ENCODE measurements around the gene ANKFN1.

ANKFN1 gene

DNA sequence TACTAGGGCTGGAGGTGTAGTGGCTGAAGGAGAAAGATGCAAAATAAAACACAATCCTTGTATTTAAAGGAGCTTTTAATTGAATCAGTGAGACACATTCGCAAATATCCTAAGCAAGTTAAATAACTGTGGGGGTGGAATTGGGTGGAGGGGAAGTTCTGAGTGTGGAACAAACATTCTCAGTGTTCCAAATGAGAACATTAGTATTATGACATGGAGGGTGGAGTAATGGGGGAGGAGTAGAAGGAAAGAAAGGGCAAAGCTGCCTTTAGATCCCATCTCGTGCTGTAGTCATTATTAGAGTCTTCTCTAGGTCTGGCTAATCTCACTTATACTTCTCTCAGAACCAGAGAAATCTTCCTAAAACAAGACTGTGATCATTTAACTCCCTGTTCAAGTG lies 169.7 kb downstream of the ANKFN1 start:
- no peak for DNase-seq (ENCODE audit: low spot score)
- TF ChIP-seq, protein P1, sequence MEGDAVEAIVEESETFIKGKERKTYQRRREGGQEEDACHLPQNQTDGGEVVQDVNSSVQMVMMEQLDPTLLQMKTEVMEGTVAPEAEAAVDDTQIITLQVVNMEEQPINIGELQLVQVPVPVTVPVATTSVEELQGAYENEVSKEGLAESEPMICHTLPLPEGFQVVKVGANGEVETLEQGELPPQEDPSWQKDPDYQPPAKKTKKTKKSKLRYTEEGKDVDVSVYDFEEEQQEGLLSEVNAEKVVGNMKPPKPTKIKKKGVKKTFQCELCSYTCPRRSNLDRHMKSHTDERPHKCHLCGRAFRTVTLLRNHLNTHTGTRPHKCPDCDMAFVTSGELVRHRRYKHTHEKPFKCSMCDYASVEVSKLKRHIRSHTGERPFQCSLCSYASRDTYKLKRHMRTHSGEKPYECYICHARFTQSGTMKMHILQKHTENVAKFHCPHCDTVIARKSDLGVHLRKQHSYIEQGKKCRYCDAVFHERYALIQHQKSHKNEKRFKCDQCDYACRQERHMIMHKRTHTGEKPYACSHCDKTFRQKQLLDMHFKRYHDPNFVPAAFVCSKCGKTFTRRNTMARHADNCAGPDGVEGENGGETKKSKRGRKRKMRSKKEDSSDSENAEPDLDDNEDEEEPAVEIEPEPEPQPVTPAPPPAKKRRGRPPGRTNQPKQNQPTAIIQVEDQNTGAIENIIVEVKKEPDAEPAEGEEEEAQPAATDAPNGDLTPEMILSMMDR (conservative IDR thresholded peaks at IDR 0.05; ENCODE audit: low read depth), result no peak
- POLR2A ChIA-PET (ENCODE audit: low non-redundant PET), result no interaction called here
- H3K27ac ChIP-seq, result no peak overlapping the region
- CTCF ChIA-PET, result no interaction called here

DNA sequence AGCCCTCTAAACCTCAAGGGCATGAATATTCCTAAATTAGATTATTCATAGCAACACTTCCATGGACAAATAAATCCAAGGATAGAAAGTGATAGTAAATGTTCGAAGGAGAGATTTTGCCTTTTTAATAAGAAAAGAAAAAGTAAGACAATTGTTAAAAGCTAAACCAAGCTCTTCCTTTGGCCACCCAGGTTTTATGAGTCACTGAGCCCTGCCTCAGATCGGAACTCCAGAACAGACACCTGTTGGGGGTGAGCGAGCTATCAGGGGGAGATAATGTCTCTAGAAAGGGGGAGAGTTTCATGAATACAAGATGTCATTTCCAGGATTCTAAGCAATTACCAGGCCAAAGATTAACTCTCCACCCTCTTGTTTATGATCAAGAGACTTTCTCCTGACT lies 171.4 kb downstream of the ANKFN1 start:
- POLR2A ChIA-PET (ENCODE audit: low non-redundant PET), result no interaction called here
- DNase-seq (ENCODE audit: low spot score), result no peak

DNA sequence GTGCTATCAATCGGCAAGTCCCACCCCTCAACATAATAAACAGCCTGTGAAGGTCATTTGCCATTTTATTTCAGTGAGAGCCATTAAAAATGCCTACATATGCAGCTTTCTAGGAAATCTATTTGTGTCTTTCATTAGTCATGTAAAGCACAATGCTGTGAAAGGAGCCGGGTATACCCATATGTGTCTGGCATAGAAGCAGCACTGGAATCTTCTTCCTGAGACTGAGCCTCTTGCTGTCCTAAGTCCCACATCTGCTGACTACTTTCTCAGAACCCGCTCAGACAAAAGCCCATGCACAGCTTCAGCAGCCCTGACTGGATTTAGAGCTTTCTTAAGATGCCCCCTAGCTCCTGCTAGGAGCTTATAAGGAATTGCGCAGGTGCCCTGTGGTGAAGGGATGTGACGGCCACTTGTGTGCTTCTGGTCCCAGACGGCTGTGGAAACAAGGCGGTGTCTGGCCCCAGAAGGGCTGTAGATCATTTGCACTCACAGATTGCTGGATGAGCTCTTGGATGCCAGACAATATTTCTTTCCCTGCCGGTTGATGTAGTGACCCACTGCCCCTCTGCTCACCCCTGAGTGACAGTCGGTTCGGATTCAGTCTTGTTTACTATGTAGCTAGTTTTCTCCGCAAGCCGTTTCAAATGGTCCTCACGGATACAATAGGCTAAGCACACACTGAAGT lies 172.2 kb downstream of the ANKFN1 start:
- no peak for DNase-seq (ENCODE audit: low spot score)
- no peak overlapping the region for H3K27ac ChIP-seq
- CTCF ChIA-PET, result interaction anchor here (0.6 kb wide), 1 partner anchor 58 kb away, joined by 3 read pairs; no protein-coding TSS in a partner anchor
- TF ChIP-seq, protein P1 (conservative IDR thresholded peaks at IDR 0.05; ENCODE audit: low read depth), result no peak
- POLR2A ChIA-PET (ENCODE audit: low non-redundant PET), result no interaction called here

More for the DNA sequence above, 171.4 kb downstream of the ANKFN1 start:
- H3K27ac ChIP-seq, result no peak overlapping the region
- CTCF ChIA-PET, result interaction anchor here (0.6 kb wide), 1 partner anchor 198 kb away, joined by 3 read pairs; no protein-coding TSS in a partner anchor
- TF ChIP-seq, protein P1 (conservative IDR thresholded peaks at IDR 0.05; ENCODE audit: low read depth), result no peak

DNA sequence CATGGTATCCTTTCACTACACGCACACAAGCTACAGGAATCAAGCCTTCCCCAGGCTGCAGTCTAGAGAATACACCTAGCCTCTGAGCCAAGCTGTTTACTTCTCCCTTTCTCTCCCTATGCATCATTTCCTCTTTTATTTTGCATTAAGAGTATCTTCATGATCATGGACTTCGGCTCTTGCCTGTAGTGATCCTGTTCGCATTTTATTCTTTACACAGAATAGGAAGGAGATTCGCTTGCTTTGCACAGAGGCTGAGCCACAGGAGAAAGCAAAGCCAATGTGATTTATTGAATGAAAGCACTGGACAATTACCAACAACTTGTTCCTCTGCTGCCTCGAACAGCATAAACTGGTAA lies 172.7 kb downstream of the ANKFN1 start:
- ChIA-PET POLR2A (ENCODE audit: low non-redundant PET) (no interaction called here), CTCF (interaction anchor here (0.6 kb wide), 1 partner anchor 59 kb away, joined by 3 read pairs; no protein-coding TSS in a partner anchor)
- no peak overlapping the region for H3K27ac ChIP-seq
- TF ChIP-seq, protein P1 (conservative IDR thresholded peaks at IDR 0.05; ENCODE audit: low read depth), result no peak
- no peak for DNase-seq (ENCODE audit: low spot score)

DNA sequence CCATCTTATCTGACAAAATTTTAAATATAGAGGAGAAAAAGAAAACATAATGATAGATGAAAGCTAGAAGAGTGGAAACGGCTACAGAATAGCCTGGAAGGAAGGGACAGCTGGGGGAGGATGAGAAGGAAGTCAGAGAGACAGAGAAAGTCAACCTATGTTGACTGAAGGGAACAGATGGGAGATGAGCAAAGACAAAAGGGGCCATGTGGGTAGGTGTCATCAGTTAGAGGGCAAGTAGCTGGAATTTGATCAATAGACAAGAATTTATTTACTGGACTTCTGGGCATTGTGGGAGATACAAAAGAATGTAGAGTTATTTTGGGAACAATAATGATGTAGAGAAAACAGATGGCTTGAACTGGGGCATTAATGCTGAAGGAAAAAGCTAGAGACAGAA lies 194.4 kb downstream of the ANKFN1 start:
- no peak for DNase-seq (ENCODE audit: low spot score)
- TF ChIP-seq, protein P1 (conservative IDR thresholded peaks at IDR 0.05; ENCODE audit: low read depth), result no peak
- ChIA-PET POLR2A (ENCODE audit: low non-redundant PET) (no interaction called here), CTCF (no interaction called here)
- H3K27ac ChIP-seq, result no peak overlapping the region

DNA sequence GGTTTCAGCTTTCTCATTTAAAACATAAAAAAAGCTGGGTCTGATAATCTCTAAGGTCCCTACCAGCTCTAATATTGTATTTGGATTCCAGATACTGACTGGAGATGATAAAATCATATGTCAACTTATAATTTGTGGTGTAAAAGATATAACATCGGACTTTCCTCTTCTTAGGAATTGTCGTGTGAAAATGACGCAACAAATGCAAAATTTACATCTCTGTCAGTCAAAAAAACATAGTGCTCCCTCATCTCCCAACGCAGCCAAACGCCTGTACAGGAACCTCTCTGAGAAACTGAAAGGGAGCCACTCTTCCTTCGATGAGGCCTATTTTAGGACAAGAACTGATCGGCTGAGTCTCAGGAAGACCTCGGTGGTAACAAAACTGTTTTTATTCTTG lies 197.3 kb downstream of the ANKFN1 start:
- DNase-seq (ENCODE audit: low spot score), result no peak
- ChIA-PET CTCF (no interaction called here), POLR2A (ENCODE audit: low non-redundant PET) (no interaction called here)
- no peak overlapping the region for H3K27ac ChIP-seq
- TF ChIP-seq, protein P1 (conservative IDR thresholded peaks at IDR 0.05; ENCODE audit: low read depth), result no peak

Measured in RWPE1 (cell line).